NCI-H1048 (cell line): ENCODE measurements around the gene TBXAS1.

Source experiments
- DNase-seq: peaks from one replicate; lab custom pipeline; 2025; lab: John Stamatoyannopoulos, UW

The TBXAS1 gene

GRCh38 chr7:140022582-140023211 lies 193.6 kb downstream of the TBXAS1 start:
- no peak for DNase-seq

DNA sequence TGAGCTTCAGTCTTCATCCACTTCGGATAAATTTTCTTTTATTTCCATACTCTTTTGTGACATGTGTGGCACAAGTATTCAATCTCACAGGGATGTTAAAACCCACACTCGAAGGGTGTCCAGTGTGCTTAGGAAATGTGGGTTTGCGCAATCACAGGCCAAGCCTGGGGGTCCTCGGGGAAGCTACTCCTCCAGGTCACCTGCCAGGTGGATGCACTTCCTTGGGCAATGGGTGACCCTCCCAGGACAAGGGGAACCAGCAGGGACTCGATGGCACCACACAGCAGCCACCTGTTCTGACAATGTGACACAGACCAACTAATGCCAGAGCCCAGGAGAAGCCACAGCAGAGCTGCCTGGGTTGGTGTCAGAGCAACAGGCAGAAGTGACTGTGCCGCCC lies 194.7 kb downstream of the TBXAS1 start:
- no peak for DNase-seq

GRCh38 chr7:140024585-140024984 lies 195.5 kb downstream of the TBXAS1 start:
- no peak for DNase-seq

DNA sequence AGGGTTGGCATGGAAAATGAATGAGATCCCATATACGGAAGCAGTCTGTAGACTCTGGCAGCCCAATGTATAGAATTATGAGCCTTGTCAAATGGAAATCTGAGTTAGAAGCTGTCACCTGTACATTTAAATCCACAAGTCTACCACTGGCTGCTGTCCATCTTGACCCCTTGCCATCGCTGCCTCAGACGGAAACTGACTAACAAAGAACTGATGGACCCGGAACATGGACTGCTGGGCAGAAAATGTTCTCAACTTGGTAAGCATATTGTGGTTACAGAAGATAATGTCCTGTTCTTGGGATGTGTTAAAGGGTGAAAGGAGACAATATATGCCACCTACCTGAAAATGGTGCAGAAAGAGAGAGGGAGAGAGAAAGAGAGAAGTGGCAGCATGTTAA lies 196.2 kb downstream of the TBXAS1 start:
- DNase-seq: no peak

GRCh38 chr7:140025814-140026433 lies 196.9 kb downstream of the TBXAS1 start:
- no peak for DNase-seq

DNA sequence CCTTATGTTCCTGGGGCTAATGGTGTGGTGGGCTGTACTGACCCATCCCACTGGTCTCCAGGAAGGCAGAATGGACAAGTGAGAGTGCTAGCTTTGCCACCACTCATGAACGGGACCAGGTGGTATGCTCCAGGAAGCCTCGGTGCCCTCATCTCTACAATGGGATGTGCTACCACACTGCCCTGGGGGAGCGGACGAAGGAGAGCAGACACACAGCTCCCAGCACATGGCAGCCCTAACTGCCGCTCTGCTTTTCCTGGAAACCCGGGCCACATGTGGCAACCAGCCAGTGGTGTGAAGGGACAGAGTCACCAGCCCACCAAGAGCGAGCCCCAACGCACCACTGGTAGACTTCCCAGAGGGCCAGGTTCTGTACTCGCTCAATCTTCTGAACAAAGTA lies 197.9 kb downstream of the TBXAS1 start:
- no peak for DNase-seq

GRCh38 chr7:140027858-140028257 lies 198.8 kb downstream of the TBXAS1 start:
- no peak for DNase-seq

DNA sequence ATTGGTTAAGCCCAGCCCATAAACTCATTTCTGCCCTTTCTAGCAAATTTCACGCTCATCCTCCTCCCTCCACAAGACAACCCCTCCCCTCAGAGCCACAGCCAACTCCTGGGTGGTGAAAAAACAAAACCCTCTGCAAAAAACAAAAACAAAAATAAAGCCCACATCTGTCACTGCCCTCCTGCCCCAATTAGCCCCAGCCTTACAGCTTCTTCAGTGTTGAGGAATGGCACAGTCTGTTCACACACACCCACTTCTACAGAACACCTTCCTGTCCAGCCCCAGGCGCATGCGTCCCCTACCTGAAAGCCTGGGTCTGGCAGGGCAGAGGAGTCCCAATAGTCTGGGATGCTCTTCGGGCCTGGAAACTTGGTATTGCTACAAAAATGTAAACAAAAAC lies 199.2 kb downstream of the TBXAS1 start:
- no peak for DNase-seq

DNA sequence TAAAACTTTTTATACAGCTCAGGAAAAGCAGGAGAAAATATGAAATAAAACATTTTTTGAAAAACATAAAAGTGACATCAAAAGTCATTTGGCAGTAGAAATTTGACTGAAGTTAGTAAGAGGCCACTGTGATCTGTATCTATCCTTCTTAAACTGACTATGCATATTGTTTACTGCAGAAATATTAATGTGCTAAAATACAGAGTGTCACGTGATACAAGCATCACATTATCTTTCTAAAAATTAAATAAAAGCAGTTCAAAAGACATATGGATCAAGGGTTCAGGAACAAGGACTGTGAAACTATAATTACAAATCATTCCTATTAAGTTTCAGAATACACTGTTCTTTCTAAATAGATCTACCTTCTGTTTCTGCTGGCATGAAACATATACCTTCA lies 200.0 kb downstream of the TBXAS1 start:
- no peak for DNase-seq

DNA sequence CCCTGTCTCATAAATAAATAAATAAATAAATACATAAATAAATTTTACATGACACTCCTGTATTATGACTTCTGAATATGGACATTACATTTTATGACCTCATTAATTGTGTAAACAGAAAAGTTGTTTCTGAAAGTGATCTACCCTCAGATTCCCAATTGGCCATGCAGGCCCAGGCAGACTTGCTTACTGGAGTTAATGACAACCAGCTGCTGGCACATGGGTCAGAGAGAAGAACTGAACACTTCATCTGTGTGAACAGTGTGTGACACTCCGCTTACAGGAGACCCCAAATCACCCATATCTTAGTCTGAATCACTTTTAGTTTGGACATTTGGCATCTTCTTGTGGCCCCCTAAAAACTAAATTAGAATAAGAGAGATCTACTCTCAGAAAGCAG lies 202.3 kb downstream of the TBXAS1 start:
- no peak for DNase-seq

GRCh38 chr7:140033036-140033435 lies 204.0 kb downstream of the TBXAS1 start:
- no peak for DNase-seq

DNA sequence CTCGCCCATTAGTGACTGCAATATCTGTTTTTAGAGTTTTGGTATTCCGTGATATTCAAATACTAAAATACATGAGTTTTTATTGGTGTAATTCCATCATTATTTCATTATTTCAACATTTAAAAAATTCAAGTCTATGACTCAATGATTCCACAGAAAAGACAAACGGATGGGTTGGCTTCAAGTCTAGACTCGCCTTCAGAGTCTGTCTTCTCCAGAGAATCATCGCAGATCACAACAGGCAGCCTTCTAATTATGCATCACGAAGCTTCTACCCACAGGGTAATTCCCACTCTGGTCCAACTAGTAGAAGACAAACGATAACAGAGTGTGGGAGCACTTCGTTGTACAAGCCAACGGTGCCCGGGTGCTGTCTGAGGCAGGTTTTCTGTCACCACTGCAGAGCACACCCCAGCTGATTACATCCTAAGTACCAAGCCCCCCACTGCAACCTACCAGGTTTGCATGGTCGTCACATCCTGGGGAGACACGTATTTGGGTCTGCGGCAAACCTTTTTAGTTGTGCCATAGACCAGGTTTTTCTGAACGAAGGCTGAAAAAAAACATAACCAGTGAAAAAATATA lies 204.8 kb downstream of the TBXAS1 start:
- DNase-seq: no peak

GRCh38 chr7:140034421-140034820 lies 205.4 kb downstream of the TBXAS1 start:
- no peak for DNase-seq

DNA sequence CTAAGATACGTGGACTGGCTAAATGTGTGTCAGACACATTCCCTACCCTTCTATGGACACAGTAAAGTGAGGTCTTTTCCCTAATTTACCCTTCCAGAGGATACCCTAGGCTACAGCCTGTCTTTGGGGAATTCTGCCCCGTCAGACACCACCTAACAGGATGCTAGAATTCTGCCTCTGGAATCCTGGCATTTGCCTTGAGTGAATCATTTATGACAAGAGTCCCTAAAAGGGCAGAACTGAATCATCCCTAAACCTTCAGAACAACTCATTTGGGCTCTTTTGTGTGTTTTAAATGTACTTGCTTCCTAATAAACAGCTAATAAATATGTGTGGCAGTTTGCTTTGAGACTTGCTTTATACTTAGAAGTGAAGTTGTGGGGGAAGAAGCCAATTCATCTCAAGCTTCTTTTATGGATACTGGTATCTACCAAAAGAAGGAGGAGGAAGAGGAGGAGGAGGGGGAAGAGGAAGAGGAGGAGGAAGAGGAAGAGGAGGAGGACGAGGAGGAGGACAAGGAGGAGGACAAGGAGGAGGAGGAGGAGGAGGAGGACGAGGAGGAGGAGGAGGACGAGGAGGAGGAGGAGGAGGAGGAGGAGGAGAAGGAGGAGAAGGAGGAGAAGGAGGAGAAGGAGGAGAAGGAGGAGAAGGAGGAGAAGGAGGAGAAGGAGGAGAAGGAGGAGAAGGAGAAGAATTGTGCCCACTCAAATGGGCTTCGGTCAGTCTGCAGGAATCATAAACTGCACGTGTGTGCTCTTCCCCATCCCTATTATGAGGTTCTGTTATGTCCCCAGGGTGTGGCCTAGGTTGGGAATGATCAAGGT lies 206.5 kb downstream of the TBXAS1 start:
- DNase-seq: no peak

- DNase-seq: no peak
These were observed 207.3 kb downstream of the TBXAS1 start for GRCh38 chr7:140036224-140036962.

- DNase-seq: no peak
These were observed 210.0 kb downstream of the TBXAS1 start for GRCh38 chr7:140039066-140039465.

DNA sequence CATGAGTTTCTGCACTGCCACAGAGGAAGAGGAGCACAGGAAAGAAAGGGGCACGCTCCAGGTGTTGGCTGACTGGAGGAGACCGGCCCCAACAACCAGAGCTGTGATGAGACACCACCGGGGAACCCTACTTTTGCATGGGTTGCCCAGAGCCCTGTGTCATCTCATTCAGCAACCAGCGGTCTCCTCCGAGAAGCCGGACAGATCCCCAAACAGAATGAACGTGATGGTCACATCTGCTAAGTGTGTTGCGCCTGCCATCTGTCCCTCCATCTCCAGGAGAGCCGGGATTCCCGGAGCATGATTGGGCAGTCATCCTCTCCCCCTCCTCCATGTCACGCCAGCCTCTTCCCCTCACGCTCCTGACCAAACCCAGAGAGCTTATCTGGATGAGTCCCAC lies 210.8 kb downstream of the TBXAS1 start:
- DNase-seq: no peak

DNA sequence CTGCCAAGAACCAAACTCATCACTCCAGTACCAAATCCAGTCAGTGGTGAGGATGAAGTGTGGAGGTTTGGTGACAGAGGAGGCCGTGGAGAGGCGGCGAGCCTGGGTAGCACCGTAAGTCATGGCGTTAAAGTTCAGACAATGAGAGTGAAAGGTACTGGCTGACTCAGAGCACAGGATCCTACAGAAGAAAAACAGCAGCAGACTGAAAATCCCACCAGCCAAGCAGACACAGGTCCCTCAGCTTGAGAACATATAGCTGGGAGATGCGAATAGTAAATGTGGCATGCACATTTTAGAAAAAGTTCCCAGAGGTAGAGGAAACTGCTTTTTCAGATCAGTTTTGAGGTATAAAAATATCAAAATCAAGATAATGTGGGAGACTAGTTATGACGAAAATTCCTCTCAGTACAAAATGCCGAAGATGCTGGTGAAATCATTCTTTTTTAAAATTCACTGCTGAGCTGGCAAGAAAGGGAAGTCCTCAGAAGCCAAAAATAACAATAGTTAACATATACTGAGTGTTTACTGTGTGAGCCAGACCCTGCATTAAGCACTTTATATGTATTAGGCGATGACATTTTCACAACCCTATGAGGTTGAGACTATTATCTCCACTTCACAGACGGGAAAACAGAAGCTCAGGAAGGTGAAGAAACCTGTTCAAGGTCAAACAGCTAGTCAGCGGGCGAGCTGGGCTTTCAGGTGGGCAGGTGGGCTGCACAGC lies 212.8 kb downstream of the TBXAS1 start:
- DNase-seq: no peak

DNA sequence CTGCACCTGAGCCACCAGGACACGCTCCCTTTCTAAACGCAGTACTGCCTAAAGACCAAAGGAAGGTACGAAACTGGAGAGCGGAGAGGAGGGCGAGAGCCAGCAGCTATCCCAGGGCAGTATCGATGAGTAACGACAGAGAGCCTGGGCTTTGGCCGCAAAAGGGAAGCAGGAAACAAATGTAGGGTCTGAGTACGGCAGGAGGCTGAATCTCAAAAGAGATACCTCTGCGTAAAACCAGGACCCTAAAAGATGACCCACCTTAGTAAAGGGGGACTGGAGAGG lies 213.3 kb downstream of the TBXAS1 start:
- no peak for DNase-seq

- DNase-seq: no peak
These were observed 215.2 kb downstream of the TBXAS1 start for GRCh38 chr7:140044251-140044650.

DNA sequence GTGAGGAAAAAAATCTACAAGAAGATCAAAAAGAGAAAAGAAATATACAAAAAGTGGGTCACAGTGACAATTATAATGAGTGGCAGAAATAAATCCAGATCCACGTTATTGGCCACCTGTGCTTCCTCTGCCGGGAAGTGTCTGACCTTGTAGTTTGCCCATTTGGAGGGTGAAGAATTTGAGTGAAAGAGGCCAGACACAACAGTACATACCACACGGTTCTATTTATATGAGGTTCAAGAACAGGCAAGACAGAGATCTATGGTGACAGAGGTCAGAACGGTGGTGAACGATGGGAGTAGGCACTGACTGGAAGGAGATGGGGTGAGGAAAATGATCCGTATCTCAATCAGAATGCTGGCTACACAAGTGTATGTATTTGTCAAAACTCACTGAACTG lies 216.6 kb downstream of the TBXAS1 start:
- DNase-seq: no peak

DNA sequence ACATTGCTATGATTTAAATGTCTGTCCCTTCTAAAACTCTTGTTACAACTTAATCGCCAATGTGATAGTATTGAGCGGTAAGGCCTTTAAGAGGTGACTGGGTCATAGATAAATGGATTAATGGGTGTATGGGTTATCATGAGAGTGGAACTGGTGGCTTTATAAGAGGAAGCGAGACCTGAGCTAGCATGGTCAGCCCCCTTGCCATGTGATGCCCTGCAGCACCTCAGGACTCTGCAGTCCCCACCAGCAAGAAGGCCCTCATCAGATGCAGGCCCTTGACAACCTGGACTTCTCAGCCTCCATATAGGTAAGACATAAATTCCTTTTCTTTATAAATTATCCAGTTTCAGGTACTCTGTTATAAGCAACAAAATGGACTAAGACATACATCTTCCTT lies 218.1 kb downstream of the TBXAS1 start:
- no peak for DNase-seq
